H1 (cell line): ENCODE results near the gene UGT1A7.

ENCODE experiments used
- CBX5 ChIP-seq: fragments of 300-800, 300-1000 bp; sonication (generic); IDR thresholded peaks from 2 replicates; pipeline ENCODE4 v1.7.1; 2016; ENCODE audit warnings: antibody characterized with exemption, low read length, low read depth
- EP300 ChIP-seq, 2 experiments: IDR thresholded peaks; 1 replicate in 1 of 2; 2 replicates in 1 of 2; pipeline ENCODE4 v1.6.1; 2011 to 2012; ENCODE audit warnings: low read depth in 2 of 2, low read length in 2 of 2, mild to moderate bottlenecking in 2 of 2, borderline replicate concordance in 1 of 2, inconsistent platforms in 1 of 2, moderate library complexity in 1 of 2
- EZH2 ChIP-seq: fragments of 200-600 bp; sonication (generic); IDR thresholded peaks from 2 replicates; pipeline ENCODE4 v1.7.1; 2012; ENCODE audit warnings: low read depth, mild to moderate bottlenecking, moderate library complexity, low read length, inconsistent platforms; ENCODE audit not compliant: severe bottlenecking
- GTF2F1 ChIP-seq: IDR thresholded peaks from 2 replicates; pipeline ENCODE4 v1.6.1; 2012; ENCODE audit warnings: low read depth, low read length, improper control_type of control experiment, borderline replicate concordance
- JUND ChIP-seq: IDR thresholded peaks from 2 replicates; pipeline ENCODE4 v1.6.1; 2011; ENCODE audit warnings: mild to moderate bottlenecking, improper control_type of control experiment, low read length
- POLR2A ChIP-seq, 2 experiments: IDR thresholded peaks; 1 replicate in 1 of 2; 2 replicates in 1 of 2; pipeline ENCODE4 v1.6.1; 2011; ENCODE audit warnings: low read depth in 2 of 2, low read length in 2 of 2, mild to moderate bottlenecking in 2 of 2; ENCODE audit errors: control extremely low read depth in 1 of 2
- RFX5 ChIP-seq: IDR thresholded peaks from 2 replicates; pipeline ENCODE4 v1.6.1; 2011; ENCODE audit warnings: low read depth, low read length, improper control_type of control experiment, borderline replicate concordance
- SIX5 ChIP-seq: IDR thresholded peaks from 2 replicates; pipeline ENCODE4 v1.6.1; 2011; ENCODE audit warnings: mild to moderate bottlenecking, low read depth, low read length
- SRF ChIP-seq: IDR thresholded peaks from 2 replicates; pipeline ENCODE4 v1.6.1; 2011; ENCODE audit warnings: mild to moderate bottlenecking, low read depth, low read length, moderate library complexity
- TF ChIP-seq, protein P1 (sequence below), 3 experiments: IDR thresholded peaks; 1 replicate in 2 of 3; 2 replicates in 1 of 3; pipeline versions ENCODE4 v1.5.1 to v1.6.1; 2011; ENCODE audit warnings: low read length in 3 of 3, mild to moderate bottlenecking in 3 of 3, inconsistent platforms in 2 of 3, low read depth in 1 of 3, moderate library complexity in 1 of 3; ENCODE audit not compliant: insufficient read depth in 1 of 3; ENCODE audit errors: control extremely low read depth in 1 of 3
- TF ChIP-seq, protein P2 (sequence below): IDR thresholded peaks from 2 replicates; pipeline ENCODE4 v1.6.1; 2011; ENCODE audit warnings: low read length, improper control_type of control experiment
- TF ChIP-seq, protein P3 (sequence below): IDR thresholded peaks from 2 replicates; pipeline ENCODE4 v1.6.1; 2012; ENCODE audit warnings: inconsistent platforms

DNA sequence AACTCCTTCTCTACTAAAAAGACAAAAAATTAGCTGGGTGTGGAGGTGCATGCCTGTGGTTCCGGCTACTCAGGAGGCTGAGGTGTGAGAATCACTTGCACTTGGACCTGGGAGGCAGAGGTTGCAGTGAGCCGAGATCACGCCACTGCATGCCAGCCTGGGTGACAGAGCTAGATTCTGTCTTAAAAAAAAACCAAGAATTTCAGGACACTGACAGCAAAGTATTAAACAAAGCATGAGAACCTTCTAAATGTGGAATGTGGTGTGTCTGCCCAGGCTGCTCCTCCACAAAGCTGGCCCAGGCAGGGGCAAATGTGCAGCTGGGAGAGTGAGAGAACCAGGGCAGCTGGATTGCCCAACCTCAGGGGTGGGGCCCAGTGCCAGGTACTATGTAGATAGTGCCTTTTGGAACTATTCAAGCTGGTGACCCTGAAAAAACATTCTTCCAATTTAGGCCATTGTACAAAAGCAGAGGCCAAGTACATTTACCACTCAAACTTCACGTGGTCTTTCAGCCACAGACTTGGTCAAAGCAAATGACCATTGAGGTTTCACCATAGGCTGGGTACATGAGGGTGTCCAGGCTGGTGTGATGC, 24.3 kb downstream of the UGT1A7 start:
- TF ChIP-seq EP300 (IDR thresholded peaks at IDR 0.05; ENCODE audit: borderline replicate concordance in 1 of 2, low read depth in 2 of 2, low read length in 2 of 2) (no peak), JUND (no peak), POLR2A (IDR thresholded peaks at IDR 0.05; ENCODE audit: control extremely low read depth in 1 of 2, low read depth in 2 of 2, low read length in 2 of 2) (no peak), SIX5 (no peak), GTF2F1 (no peak), EZH2 (no peak), CBX5 (no peak), RFX5 (no peak), SRF (no peak)
- TF ChIP-seq, protein P1, sequence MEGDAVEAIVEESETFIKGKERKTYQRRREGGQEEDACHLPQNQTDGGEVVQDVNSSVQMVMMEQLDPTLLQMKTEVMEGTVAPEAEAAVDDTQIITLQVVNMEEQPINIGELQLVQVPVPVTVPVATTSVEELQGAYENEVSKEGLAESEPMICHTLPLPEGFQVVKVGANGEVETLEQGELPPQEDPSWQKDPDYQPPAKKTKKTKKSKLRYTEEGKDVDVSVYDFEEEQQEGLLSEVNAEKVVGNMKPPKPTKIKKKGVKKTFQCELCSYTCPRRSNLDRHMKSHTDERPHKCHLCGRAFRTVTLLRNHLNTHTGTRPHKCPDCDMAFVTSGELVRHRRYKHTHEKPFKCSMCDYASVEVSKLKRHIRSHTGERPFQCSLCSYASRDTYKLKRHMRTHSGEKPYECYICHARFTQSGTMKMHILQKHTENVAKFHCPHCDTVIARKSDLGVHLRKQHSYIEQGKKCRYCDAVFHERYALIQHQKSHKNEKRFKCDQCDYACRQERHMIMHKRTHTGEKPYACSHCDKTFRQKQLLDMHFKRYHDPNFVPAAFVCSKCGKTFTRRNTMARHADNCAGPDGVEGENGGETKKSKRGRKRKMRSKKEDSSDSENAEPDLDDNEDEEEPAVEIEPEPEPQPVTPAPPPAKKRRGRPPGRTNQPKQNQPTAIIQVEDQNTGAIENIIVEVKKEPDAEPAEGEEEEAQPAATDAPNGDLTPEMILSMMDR (IDR thresholded peaks at IDR 0.05; ENCODE audit: control extremely low read depth in 1 of 3, insufficient read depth in 1 of 3, low read depth in 1 of 3, low read length in 3 of 3), result no peak
- TF ChIP-seq, protein P2, sequence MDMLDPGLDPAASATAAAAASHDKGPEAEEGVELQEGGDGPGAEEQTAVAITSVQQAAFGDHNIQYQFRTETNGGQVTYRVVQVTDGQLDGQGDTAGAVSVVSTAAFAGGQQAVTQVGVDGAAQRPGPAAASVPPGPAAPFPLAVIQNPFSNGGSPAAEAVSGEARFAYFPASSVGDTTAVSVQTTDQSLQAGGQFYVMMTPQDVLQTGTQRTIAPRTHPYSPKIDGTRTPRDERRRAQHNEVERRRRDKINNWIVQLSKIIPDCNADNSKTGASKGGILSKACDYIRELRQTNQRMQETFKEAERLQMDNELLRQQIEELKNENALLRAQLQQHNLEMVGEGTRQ, result no peak
- TF ChIP-seq, protein P3, sequence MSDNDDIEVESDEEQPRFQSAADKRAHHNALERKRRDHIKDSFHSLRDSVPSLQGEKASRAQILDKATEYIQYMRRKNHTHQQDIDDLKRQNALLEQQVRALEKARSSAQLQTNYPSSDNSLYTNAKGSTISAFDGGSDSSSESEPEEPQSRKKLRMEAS, result no peak
